Activated naive CD8-positive, alpha-beta T cell treated with anti-CD3 and anti-CD28 coated beads for 36 hours (primary cell): Measurements from ENCODE around the gene PDIA2. TPM values are rescaled to one million over a fixed set of nuclear protein-coding genes. Genes with fewer than 3 reads are reported as not detected.
"Not testable (repeated sequence)": the region's sequence is repeated elsewhere in the genome, so short reads cannot be mapped to it uniquely, and the experiment has no call there.

Experiments used
- DNase-seq: peaks from one replicate; pipeline ENCODE4 v3.0.0; 2021
- H3K27ac Mint-ChIP-seq: one replicate; pipeline ENCODE4 v1.8.0; 2022; ENCODE audit warnings: mild to moderate bottlenecking, moderate library complexity, mixed read lengths
- H3K27me3 Mint-ChIP-seq: one replicate; pipeline ENCODE4 v1.8.0; 2022; ENCODE audit warnings: mild to moderate bottlenecking, mixed read lengths
- H3K36me3 Mint-ChIP-seq: one replicate; pipeline ENCODE4 v1.8.0; 2021; ENCODE audit warnings: mild to moderate bottlenecking, mixed read lengths
- H3K4me1 Mint-ChIP-seq: one replicate; pipeline ENCODE4 v1.8.0; 2021; ENCODE audit warnings: mixed read lengths
- H3K4me3 Mint-ChIP-seq: one replicate; pipeline ENCODE4 v1.8.0; 2022; ENCODE audit warnings: mild to moderate bottlenecking, moderate library complexity, mixed read lengths
- H3K9me3 Mint-ChIP-seq: one replicate; pipeline ENCODE4 v1.8.0; 2022; ENCODE audit warnings: mixed read lengths
- total RNA-seq, 2 experiments: library from RNA; stranded (reverse); gene quantifications; one replicate each; pipeline ENCODE4 v1.2.3, GENCODE V29; 2021

The PDIA2 gene, protein sequence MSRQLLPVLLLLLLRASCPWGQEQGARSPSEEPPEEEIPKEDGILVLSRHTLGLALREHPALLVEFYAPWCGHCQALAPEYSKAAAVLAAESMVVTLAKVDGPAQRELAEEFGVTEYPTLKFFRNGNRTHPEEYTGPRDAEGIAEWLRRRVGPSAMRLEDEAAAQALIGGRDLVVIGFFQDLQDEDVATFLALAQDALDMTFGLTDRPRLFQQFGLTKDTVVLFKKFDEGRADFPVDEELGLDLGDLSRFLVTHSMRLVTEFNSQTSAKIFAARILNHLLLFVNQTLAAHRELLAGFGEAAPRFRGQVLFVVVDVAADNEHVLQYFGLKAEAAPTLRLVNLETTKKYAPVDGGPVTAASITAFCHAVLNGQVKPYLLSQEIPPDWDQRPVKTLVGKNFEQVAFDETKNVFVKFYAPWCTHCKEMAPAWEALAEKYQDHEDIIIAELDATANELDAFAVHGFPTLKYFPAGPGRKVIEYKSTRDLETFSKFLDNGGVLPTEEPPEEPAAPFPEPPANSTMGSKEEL
- total RNA-seq = not detected

DNA sequence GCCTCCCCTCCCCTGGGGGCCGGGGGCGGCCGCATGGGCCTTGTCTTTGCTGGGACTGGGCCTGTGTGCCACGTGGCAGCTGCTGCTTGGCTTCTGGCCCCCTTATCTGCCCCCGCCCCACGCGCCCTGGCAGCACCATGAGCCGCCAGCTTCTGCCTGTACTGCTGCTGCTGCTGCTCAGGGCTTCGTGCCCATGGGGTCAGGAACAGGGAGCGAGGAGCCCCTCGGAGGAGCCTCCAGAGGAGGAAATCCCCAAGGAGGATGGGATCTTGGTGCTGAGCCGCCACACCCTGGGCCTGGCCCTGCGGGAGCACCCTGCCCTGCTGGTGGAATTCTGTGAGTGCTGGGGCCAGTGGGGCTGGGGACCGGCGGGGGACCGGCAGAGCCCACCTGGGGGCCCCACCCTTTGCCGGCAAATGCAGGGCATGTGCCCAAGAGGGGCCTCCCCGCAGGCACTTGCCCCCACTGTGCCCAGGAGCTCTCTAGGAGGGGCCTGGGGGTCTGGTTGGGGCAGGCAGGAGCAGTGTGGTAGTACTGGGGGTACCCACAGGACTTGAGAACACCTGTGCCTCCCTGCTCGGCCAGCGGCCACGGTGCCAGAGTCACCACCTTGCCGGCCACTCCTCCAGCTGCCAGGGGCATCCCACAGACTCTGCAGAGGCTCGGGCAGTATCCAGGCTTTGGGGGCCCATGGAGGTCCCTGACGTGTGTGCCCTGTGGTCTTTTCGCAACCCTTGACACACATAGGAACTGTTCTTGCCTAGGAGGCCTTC is at the start of gene PDIA2:
PDIA2 (plus strand) TSS at position 132 of the 773 bp plus-strand sequence; CDS start at position 138, 6 bp downstream.
- Mint-ChIP-seq H3K9me3 (no peaks in the 10 kb centered on the region), H3K4me1 (peaks cover 4% of the 10 kb centered on the region), H3K4me3 (no peak within 1 kb of the TSS), H3K27me3 (peaks cover 23% of the 10 kb centered on the region), H3K36me3 (peaks cover 3% of the 10 kb centered on the region), H3K27ac (no peak within 1 kb of the TSS)
- DNase-seq = no peak

DNA sequence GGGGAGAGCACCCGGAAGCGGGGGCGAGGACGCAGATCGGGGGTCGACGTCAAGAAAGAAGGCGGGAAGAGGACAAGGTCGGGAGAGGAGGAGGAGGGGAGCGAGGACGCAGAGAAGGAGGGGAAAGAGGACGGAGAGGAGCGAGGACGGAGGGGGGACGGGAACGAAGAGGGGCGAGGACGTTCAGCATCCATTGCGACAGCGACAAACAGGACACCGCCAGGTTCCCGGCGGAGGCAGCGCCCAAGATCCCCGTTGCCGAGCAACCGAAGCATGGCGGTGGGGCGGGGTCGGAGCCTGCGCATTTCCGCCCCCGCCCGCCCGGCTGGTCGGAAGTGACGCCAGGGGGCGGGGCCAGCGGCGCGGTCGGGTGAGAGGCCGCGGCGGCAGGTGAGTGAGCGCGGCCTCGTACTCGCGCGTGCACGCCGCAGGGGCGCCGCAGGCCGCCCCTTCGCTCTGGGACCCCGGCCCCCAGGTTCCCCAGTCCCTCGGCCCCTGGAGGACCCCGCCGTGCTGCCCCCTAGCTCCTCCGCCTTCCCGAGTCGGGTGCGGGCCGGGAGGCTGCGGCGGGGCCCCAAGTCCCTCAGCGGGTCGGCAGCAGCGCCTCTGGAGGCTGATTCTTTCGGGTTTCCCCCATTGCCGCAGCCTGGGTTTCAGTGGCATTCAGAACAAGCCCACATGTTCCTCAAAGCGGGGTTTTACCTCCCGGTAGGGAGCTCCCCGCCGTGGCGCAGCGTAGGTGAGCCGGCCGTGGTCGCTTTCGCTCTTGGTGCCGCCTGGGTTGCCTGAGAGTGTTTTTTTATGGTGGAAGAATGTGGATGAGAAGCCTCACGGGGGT is 48.3 kb upstream of the PDIA2 start, which contains the start of gene FAM234A:
FAM234A (plus strand) TSS at position 354 of the 838 bp plus-strand sequence. CDS start 19,593 bp downstream, outside the sequence.
- DNase-seq = peak; percentile 97
- no peaks in the 10 kb centered on the region for H3K27me3 Mint-ChIP-seq
- H3K9me3 Mint-ChIP-seq = peaks cover 2% of the 10 kb centered on the region
- H3K4me1 Mint-ChIP-seq = peaks cover 18% of the 10 kb centered on the region
- H3K4me3 Mint-ChIP-seq = peak within 1 kb of the TSS; percentile 96
- H3K36me3 Mint-ChIP-seq = peaks cover 10% of the 10 kb centered on the region
- H3K27ac Mint-ChIP-seq = peak within 1 kb of the TSS; percentile 98

DNA sequence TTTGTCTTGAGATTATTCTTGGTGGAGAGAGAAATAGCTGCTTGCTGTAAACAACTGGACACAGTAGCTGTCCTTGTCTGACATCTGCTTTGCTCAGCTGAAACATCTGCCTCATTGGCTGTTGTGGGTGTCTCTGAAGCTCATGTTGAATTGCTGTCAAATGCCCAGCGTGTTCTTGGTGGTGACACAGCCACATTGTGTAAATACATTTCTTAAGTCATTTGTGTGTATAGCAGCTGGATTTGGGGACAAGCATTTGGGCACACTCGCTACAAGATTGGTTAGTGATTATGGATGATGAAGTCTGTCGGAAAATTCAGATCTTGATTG is 43.1 kb upstream of the PDIA2 start:
- Mint-ChIP-seq H3K4me1 (peaks cover 33% of the 10 kb centered on the region), H3K36me3 (peaks cover 10% of the 10 kb centered on the region), H3K9me3 (peaks cover 2% of the 10 kb centered on the region), H3K4me3 (no peak overlapping the region), H3K27me3 (no peaks in the 10 kb centered on the region), H3K27ac (no peak overlapping the region)
- no peak for DNase-seq

- Mint-ChIP-seq H3K4me1 (peaks cover 31% of the 10 kb centered on the region), H3K9me3 (peaks cover under 1% of the 10 kb centered on the region), H3K27me3 (no peaks in the 10 kb centered on the region), H3K4me3 (no peak overlapping the region), H3K36me3 (peaks cover 9% of the 10 kb centered on the region), H3K27ac (no peak overlapping the region)
- no peak for DNase-seq
Measured at GRCh38 chr16:240559-240958, 42.4 kb upstream of the PDIA2 start.

DNA sequence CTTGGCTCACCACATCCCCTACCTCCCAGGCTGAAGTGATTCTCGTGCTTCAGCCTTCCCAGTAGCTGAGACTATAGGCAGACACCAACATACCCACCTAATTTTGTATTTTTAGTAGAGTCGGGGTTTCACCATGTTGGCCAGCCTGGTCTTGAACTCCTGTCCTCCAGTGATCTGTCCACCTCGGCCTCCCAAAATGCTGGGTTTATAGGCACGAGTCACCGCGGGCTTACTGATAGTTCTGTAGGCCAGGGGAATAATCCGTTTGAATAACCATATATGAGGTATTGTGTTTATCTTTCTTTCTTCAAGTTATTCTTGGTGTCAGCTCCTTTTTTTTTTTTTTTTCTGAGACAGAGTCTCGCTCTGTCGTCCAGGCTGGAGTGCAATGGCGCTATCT is 40.7 kb upstream of the PDIA2 start:
- DNase-seq = no peak
- H3K27me3 Mint-ChIP-seq = no peaks in the 10 kb centered on the region
- H3K36me3 Mint-ChIP-seq = peaks cover 4% of the 10 kb centered on the region
- no peak overlapping the region for H3K27ac Mint-ChIP-seq
- H3K4me3 Mint-ChIP-seq = no peak overlapping the region
- peaks cover 26% of the 10 kb centered on the region for H3K4me1 Mint-ChIP-seq
- H3K9me3 Mint-ChIP-seq = no peaks in the 10 kb centered on the region

- Mint-ChIP-seq H3K27ac (no peak overlapping the region), H3K4me1 (peaks cover 21% of the 10 kb centered on the region), H3K36me3 (no peaks in the 10 kb centered on the region), H3K4me3 (no peak overlapping the region), H3K27me3 (no peaks in the 10 kb centered on the region), H3K9me3 (no peaks in the 10 kb centered on the region)
- DNase-seq = no peak
Measured at GRCh38 chr16:243348-243747, 39.6 kb upstream of the PDIA2 start.

DNA sequence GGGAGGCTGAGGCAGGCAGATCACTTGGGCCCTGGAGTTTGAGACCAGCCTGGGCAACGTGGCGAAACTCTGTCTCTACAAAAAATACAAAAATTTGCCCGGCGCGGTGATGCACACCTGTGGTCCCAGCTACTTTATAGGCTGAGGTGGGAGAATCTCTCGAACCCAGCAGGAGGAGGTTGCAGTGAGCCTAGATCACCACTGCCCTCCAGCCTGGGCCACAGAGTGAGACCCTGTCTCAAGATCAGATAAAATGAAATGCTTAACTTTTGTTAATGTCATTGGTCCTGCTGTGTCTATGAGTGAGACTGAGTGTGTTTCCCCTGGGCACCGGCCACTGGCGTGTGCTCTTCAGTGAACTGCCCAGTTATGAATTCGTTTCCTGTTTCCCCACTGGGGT is 37.9 kb upstream of the PDIA2 start:
- Mint-ChIP-seq H3K27me3 (no peaks in the 10 kb centered on the region), H3K36me3 (no peaks in the 10 kb centered on the region), H3K9me3 (no peaks in the 10 kb centered on the region), H3K4me1 (peaks cover 16% of the 10 kb centered on the region), H3K27ac (no peak overlapping the region), H3K4me3 (no peak overlapping the region)
- DNase-seq = no peak

GRCh38 chr16:247027-247426 is 35.9 kb upstream of the PDIA2 start:
- peaks cover 2% of the 10 kb centered on the region for H3K36me3 Mint-ChIP-seq
- no peak overlapping the region for H3K4me3 Mint-ChIP-seq
- H3K9me3 Mint-ChIP-seq = no peaks in the 10 kb centered on the region
- no peak for DNase-seq
- no peak overlapping the region for H3K27ac Mint-ChIP-seq
- H3K27me3 Mint-ChIP-seq = no peaks in the 10 kb centered on the region
- peaks cover 9% of the 10 kb centered on the region for H3K4me1 Mint-ChIP-seq

DNA sequence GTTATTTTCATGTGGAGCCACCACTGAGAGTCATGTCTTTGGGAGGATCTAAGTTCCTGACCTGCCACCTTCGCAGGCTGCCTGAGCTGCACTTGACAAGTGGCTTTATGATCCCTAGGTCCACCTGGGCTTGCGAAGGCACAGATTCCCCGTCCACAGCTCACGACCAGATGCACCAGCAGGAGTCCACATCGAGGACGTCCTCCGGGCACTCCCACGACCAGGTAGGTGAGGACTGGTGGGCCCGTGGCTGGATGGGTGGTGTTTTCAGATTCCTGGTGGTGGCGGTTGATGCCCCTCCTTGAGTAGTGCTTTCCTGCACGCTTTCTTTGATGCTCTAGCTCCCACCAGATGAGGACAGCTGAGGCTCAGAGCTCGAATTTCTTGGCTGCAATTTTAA is 33.5 kb upstream of the PDIA2 start:
- peaks cover 25% of the 10 kb centered on the region for H3K4me1 Mint-ChIP-seq
- H3K36me3 Mint-ChIP-seq = peaks cover 4% of the 10 kb centered on the region
- no peaks in the 10 kb centered on the region for H3K9me3 Mint-ChIP-seq
- H3K27me3 Mint-ChIP-seq = no peaks in the 10 kb centered on the region
- no peak overlapping the region for H3K27ac Mint-ChIP-seq
- no peak overlapping the region for H3K4me3 Mint-ChIP-seq
- DNase-seq = no peak

DNA sequence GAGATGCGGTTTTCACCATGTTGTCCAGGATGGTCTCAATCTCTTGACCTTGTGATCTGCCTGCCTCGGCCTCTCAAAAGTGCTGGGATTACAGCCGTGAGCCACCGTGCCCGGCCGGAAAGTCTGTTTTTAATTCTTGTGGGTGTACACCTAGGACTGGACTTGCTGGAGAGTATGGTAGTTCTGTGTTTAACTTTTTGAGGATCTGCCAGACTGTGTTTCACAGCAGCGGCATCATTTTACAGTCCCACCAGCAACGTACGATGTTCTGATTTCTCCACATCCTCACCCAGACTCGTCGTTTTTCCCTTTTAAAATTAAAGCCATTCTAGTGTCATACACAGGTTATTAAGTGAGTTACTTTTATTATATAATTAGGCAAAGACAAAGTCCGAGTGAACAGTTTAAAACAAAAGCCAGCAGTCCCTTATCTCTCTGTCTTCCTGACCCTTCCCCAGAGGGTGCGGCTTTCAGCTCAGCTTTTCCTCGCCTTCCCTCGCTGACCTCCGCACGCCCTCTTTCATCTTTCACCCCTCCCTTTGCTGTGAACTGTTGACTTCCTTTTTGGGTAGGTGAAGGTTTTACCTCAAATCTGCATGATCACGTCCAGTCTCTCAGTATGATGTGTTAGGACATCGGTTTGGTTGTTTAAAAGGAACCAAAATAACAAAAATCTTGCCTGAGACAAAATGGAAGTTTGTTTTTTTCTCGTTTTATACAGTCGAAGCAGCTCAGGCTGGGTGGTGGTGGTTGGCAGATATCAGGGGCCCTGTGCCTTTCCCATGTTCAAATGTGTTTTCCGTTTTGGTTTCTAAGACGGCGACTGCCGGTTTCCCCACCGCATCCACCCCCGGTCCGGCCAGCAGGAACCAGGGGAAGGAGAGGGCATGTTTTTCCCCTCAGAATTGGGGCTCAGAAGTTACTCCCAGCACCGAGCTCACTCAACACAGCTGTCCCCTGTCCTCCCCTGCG is 30.3 kb upstream of the PDIA2 start:
- Mint-ChIP-seq H3K9me3 (no peaks in the 10 kb centered on the region), H3K27ac (peak overlapping the region; percentile 86), H3K36me3 (peaks cover 13% of the 10 kb centered on the region)

DNA sequence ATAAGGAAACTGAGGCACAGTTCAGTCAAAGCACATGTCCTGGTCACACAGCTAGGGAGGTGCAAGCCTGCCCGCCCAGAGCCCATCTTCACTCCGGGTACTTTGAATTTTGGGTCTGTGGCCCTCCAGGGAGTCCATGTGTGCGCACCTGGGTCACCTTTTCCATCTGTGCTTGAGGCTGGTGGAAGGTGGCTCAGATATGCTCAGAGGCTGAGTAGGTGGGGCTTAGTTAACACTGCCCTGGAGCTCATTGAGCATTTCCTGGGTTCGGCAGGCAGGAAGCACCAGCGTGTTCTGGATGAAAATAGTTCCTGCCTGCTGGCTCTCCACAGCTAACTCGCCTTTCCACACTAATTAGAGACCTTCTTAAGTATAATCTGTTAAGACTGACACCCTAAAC is 29.1 kb upstream of the PDIA2 start:
- no peak overlapping the region for H3K4me3 Mint-ChIP-seq
- peak overlapping the region; percentile 38 for H3K27ac Mint-ChIP-seq
- H3K9me3 Mint-ChIP-seq = no peaks in the 10 kb centered on the region
- H3K27me3 Mint-ChIP-seq = no peaks in the 10 kb centered on the region
- peaks cover 15% of the 10 kb centered on the region for H3K36me3 Mint-ChIP-seq
- H3K4me1 Mint-ChIP-seq = peaks cover 25% of the 10 kb centered on the region
- DNase-seq = no peak

More for the DNA sequence above, 30.3 kb upstream of the PDIA2 start:
- Mint-ChIP-seq H3K4me1 (peaks cover 25% of the 10 kb centered on the region), H3K27me3 (no peaks in the 10 kb centered on the region), H3K4me3 (peak overlapping the region; percentile 71)
- DNase-seq = peak; percentile 58

GRCh38 chr16:254461-254860 is 28.5 kb upstream of the PDIA2 start:
- no peak for DNase-seq
- H3K27me3 Mint-ChIP-seq = no peaks in the 10 kb centered on the region
- H3K36me3 Mint-ChIP-seq = peaks cover 15% of the 10 kb centered on the region
- H3K4me3 Mint-ChIP-seq = no peak overlapping the region
- H3K4me1 Mint-ChIP-seq = peaks cover 29% of the 10 kb centered on the region
- no peak overlapping the region for H3K27ac Mint-ChIP-seq
- H3K9me3 Mint-ChIP-seq = no peaks in the 10 kb centered on the region

DNA sequence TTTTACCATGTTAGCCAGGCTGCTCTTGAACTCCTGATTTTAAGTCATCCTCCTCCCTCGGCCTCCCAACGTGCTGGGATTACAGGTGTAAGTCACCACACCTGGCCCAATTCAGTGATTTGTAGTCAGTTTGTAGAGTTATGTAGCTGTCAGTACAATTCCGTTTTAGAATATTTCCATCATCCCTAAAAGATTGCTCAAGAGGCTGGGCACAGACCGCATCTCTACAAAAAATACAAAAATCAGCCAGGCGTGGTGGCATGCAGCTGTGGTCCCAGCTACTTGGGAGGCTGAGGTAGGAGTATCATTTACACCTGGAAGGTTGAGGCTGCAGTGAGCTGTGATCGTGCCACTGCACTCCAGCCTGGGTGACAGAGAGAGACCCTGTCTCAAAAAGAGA is 27.8 kb upstream of the PDIA2 start:
- Mint-ChIP-seq H3K27me3 (no peaks in the 10 kb centered on the region), H3K27ac (no peak overlapping the region), H3K9me3 (no peaks in the 10 kb centered on the region), H3K4me3 (no peak overlapping the region), H3K4me1 (peaks cover 28% of the 10 kb centered on the region), H3K36me3 (peaks cover 15% of the 10 kb centered on the region)
- no peak for DNase-seq

GRCh38 chr16:258091-258490 is 24.9 kb upstream of the PDIA2 start:
- DNase-seq, H3K9me3 Mint-ChIP-seq, H3K4me3 Mint-ChIP-seq, H3K27me3 Mint-ChIP-seq, H3K27ac Mint-ChIP-seq: not testable (repeated sequence)
- Mint-ChIP-seq H3K4me1 (peaks cover 14% of the 10 kb centered on the region), H3K36me3 (peaks cover 14% of the 10 kb centered on the region)
